HepG2 (cell line): Measurements from ENCODE around the gene AGAP1. TPM values are rescaled to one million over a fixed set of nuclear protein-coding genes. Genes with fewer than 3 reads are reported as not detected.

Source experiments
- ATAC-seq: fragments of 200-7000 bp; cut with Tn5 transposase; 3 replicates; pipeline ENCODE4 v1.9.1; 2020; ENCODE audit warnings: mild to moderate bottlenecking, moderate library complexity
- BruUV-seq: library from RNA; stranded (reverse); fragments of 400-500 nt; replicated peaks from 2 replicates; lab custom pipeline; 2021; lab: Mats Ljungman, UMichigan
- CTCF ChIA-PET: fragments of 300-600 bp; formaldehyde crosslinking; extraction: SDS; loops from one replicate; lab custom pipeline; 2021; ENCODE audit warnings: low total read pairs, inconsistent platforms, low intra/inter-chr PET ratio; lab: Yijun Ruan, JAX
- POLR2A ChIA-PET: fragments of 350-600 bp; sonication (Branson Sonifier 250); formaldehyde crosslinking; loops from one replicate; lab custom pipeline; 2020; ENCODE audit warnings: antibody characterized with exemption, inconsistent platforms; lab: Yijun Ruan, JAX
- DNase-seq: peaks from one replicate; pipeline ENCODE4 v3.0.0-alpha.2; 2015; ENCODE audit warnings: low spot score
- FAIRE-seq: peaks from 3 replicates; lab custom pipeline; 2011; peaks lifted over from hg19 to GRCh38; lab: Jason Lieb, UNC
- H2AFZ ChIP-seq: one replicate; pipeline ENCODE4 v1.6.1; 2011; ENCODE audit warnings: low read length, inconsistent platforms
- H3K27ac ChIP-seq: fragments of 300-600 bp; 3 replicates; pipeline ENCODE4 v1.8.0; 2011; ENCODE audit warnings: mixed run types, mild to moderate bottlenecking, mixed read lengths, low read length, inconsistent platforms; ENCODE audit not compliant: insufficient read depth; ENCODE audit errors: extremely low read length
- H3K27me3 ChIP-seq, 2 experiments: fragments of 200-600 bp in 1 of 2; 2 replicates in 1 of 2; 3 replicates in 1 of 2; pipeline versions ENCODE4 v1.6.0 to v1.8.0; 2011; ENCODE audit warnings: low read length in 2 of 2, mild to moderate bottlenecking in 2 of 2, moderate library complexity in 2 of 2, inconsistent platforms in 1 of 2; ENCODE audit not compliant: insufficient read depth in 2 of 2, control insufficient read depth in 1 of 2
- H3K36me3 ChIP-seq, 2 experiments: fragments of 200-600 bp in 1 of 2; replicated peaks in 1 of 2; 2 replicates in 1 of 2; 3 replicates in 1 of 2; pipeline versions ENCODE4 v1.5.1 to v1.8.0; 2011; ENCODE audit warnings: low read length in 2 of 2, inconsistent platforms in 1 of 2; ENCODE audit not compliant: insufficient read depth in 2 of 2, control insufficient read depth in 1 of 2
- H3K4me1 ChIP-seq: 2 replicates; pipeline ENCODE4 v1.5.1; 2012; ENCODE audit warnings: low read length, inconsistent platforms; ENCODE audit not compliant: insufficient read depth
- H3K4me2 ChIP-seq: 2 replicates; pipeline ENCODE4 v1.6.0; 2011; ENCODE audit warnings: low read depth, low read length, inconsistent platforms
- H3K4me3 ChIP-seq, 3 experiments: fragments of 200-600 bp in 1 of 3; sonication (generic), shearing (Covaris generic) in 1 of 3; replicated peaks in 1 of 3; 2 replicates each; pipeline ENCODE4 v1.5.1; 2011 to 2016; ENCODE audit warnings: low read length in 3 of 3, inconsistent platforms in 2 of 3, low read depth in 2 of 3, mild to moderate bottlenecking in 2 of 3, control low read depth in 1 of 3, mixed read lengths in 1 of 3; ENCODE audit not compliant: insufficient read depth in 1 of 3
- H3K79me2 ChIP-seq: one replicate; pipeline ENCODE4 v1.6.1; 2011; ENCODE audit warnings: low read length, inconsistent platforms; ENCODE audit not compliant: insufficient read depth
- H3K9ac ChIP-seq: 2 replicates; pipeline ENCODE4 v1.6.0; 2011; ENCODE audit warnings: mild to moderate bottlenecking, low read depth, low read length, inconsistent platforms; ENCODE audit not compliant: insufficient read depth
- H3K9me3 ChIP-seq: 2 replicates; pipeline ENCODE4 v1.5.1; 2012; ENCODE audit warnings: mild to moderate bottlenecking, low read length
- H4K20me1 ChIP-seq: 2 replicates; pipeline ENCODE4 v1.6.0; 2011; ENCODE audit warnings: inconsistent platforms, mild to moderate bottlenecking, low read length, moderate library complexity; ENCODE audit not compliant: insufficient read depth
- ATRX ChIP-seq: sonication (generic); formaldehyde crosslinking; IDR thresholded peaks from 2 replicates; pipeline ENCODE4 v1.4.0; 2020; ENCODE audit warnings: missing genetic modification reagents, borderline replicate concordance
- DZIP1 ChIP-seq: sonication (generic); formaldehyde crosslinking; IDR thresholded peaks from 2 replicates; pipeline ENCODE4 v1.5.0; 2020; ENCODE audit warnings: mild to moderate bottlenecking, missing genetic modification reagents
- REPIN1 ChIP-seq: sonication (generic); formaldehyde crosslinking; IDR thresholded peaks from 2 replicates; pipeline ENCODE4 v1.8.0; 2022; ENCODE audit warnings: missing genetic modification reagents, low read depth, mild to moderate bottlenecking, borderline replicate concordance
- SAFB2 ChIP-seq: sonication (generic); formaldehyde crosslinking; IDR thresholded peaks from 2 replicates; pipeline ENCODE4 v1.5.1; 2020; ENCODE audit warnings: missing genetic modification reagents, low read depth, mild to moderate bottlenecking, borderline replicate concordance
- ZNF224 ChIP-seq: sonication (generic); formaldehyde crosslinking; IDR thresholded peaks from 2 replicates; pipeline ENCODE4 v1.5.0; 2020; ENCODE audit warnings: mild to moderate bottlenecking, missing genetic modification reagents
- ZNF407 ChIP-seq: sonication (generic); formaldehyde crosslinking; IDR thresholded peaks from one replicate; pipeline ENCODE4 v1.5.1; 2020; ENCODE audit warnings: mild to moderate bottlenecking, missing genetic modification reagents; ENCODE audit errors: not compliant biosample characterization
- ZNF691 ChIP-seq: sonication (generic); formaldehyde crosslinking; IDR thresholded peaks from 2 replicates; pipeline ENCODE4 v1.4.0; 2020; ENCODE audit warnings: missing genetic modification reagents, low read depth, mild to moderate bottlenecking, borderline replicate concordance
- WGBS: methylation state at CpG from one replicate; pipeline ENCODE4 v1.1.6; 2017; ENCODE audit warnings: low lambda C conversion rate; 5-methylcytosine and 5-hydroxymethylcytosine counted together
- in situ Hi-C: cut with HindIII; loops from 2 replicates; pipeline ENCODE4 v1.10.0; 2017; ENCODE audit warnings: low pct_unique_long_range_greater_than_20kb; ENCODE audit not compliant: extremely low pct_ligation_motif_present
- intact Hi-C: fragments of 100-400 bp; cut with micrococcal nuclease; formaldehyde crosslinking; loops from one replicate; pipeline ENCODE4 v1.10.0; 2022; ENCODE audit not compliant: unreplicated experiment
- polyA plus RNA-seq, 8 experiments: library from polyadenylated mRNA; depleted of rRNA in 3 of 8; stranded (reverse) in 7 of 8; unstranded in 1 of 8; fragments of >200 nt; fragmentation: Illumina TruSeq in 4 of 8; extraction: Trizol in 4 of 8; gene quantifications; 2 replicates each; pipeline versions ENCODE4 v1.2.1 to v1.2.3, GENCODE V29; 2011 to 2016; ENCODE audit warnings: low read depth in 4 of 8, missing spikeins in 1 of 8, mixed read lengths in 1 of 8; ENCODE audit not compliant: insufficient read depth in 1 of 8
- total RNA-seq, 5 experiments: library from RNA; depleted of rRNA; stranded (reverse); fragments of >200 nt; fragmentation: Illumina TruSeq; extraction: Trizol; gene quantifications; 2 replicates each; pipeline ENCODE4 v1.2.3, GENCODE V29; 2016; ENCODE audit warnings: low read depth in 1 of 5
- TF ChIP-seq, protein P1 (sequence below): sonication (generic); formaldehyde crosslinking; IDR thresholded peaks from 2 replicates; pipeline ENCODE4 v1.8.0; 2022; ENCODE audit warnings: low read depth, missing genetic modification reagents
- TF ChIP-seq, protein P2 (sequence below): sonication (generic); formaldehyde crosslinking; IDR thresholded peaks from 2 replicates; pipeline ENCODE4 v1.5.0; 2020; ENCODE audit warnings: missing genetic modification reagents

The AGAP1 gene
- total and polyA plus RNA-seq, 2 of the 13 experiments (the other 11 are each of a cell fraction or from before 2014, with no cell fraction given): 21.2 to 32.7 TPM

- H3K9me3 ChIP-seq: no peaks in the 10 kb centered on the region
- FAIRE-seq (no peak), ATAC-seq (no peak), DNase-seq (no peak)
- H3K9ac ChIP-seq: no peak overlapping the region
- peaks cover 36% of the 10 kb centered on the region for H3K4me1 ChIP-seq
- peaks cover 10 to 35% of the 10 kb centered on the region in 2 experiments for H3K36me3 ChIP-seq
- H3K4me2 ChIP-seq: no peak overlapping the region
- in situ Hi-C loops (no loop called here), intact Hi-C loops (no loop called here)
- H2AFZ ChIP-seq: no peak overlapping the region
- ChIA-PET POLR2A (no interaction called here), CTCF (no interaction called here)
- no peak overlapping the region for H3K27ac ChIP-seq
- no TSS peak for BruUV-seq
- H4K20me1 ChIP-seq: no peaks in the 10 kb centered on the region
- 94% methylated on average over 6 of the region's 6 CpGs for WGBS
- H3K4me3 ChIP-seq: no peak overlapping the region
- H3K79me2 ChIP-seq: no peaks in the 10 kb centered on the region
- H3K27me3 ChIP-seq: no peaks in the 10 kb centered on the region
- TF ChIP-seq, protein P1, sequence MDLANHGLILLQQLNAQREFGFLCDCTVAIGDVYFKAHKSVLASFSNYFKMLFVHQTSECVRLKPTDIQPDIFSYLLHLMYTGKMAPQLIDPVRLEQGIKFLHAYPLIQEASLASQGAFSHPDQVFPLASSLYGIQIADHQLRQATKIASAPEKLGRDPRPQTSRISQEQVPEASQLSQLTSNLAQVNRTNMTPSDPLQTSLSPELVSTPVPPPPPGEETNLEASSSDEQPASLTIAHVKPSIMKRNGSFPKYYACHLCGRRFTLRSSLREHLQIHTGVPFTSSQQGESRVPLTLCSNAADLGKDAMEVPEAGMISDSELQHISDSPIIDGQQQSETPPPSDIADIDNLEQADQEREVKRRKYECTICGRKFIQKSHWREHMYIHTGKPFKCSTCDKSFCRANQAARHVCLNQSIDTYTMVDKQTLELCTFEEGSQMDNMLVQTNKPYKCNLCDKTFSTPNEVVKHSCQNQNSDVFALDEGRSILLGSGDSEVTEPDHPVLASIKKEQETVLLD: no peak
- TF ChIP-seq SAFB2 (CRISPR knock-in tag) (no peak), REPIN1 (CRISPR knock-in tag) (no peak), ZNF407 (CRISPR knock-in tag) (no peak), DZIP1 (CRISPR knock-in tag) (no peak), ATRX (CRISPR knock-in tag) (no peak), ZNF224 (no peak), ZNF691 (CRISPR knock-in tag) (no peak)
- TF ChIP-seq, protein P2, sequence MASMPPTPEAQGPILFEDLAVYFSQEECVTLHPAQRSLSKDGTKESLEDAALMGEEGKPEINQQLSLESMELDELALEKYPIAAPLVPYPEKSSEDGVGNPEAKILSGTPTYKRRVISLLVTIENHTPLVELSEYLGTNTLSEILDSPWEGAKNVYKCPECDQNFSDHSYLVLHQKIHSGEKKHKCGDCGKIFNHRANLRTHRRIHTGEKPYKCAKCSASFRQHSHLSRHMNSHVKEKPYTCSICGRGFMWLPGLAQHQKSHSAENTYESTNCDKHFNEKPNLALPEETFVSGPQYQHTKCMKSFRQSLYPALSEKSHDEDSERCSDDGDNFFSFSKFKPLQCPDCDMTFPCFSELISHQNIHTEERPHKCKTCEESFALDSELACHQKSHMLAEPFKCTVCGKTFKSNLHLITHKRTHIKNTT (CRISPR knock-in tag): no peak
Measured at GRCh38 chr2:235723371-235723770, 229.5 kb downstream of the AGAP1 start.
